Measurements from ENCODE around the gene CSTPP1. TPM values are rescaled to one million over a fixed set of nuclear protein-coding genes. Genes with fewer than 3 reads are reported as not detected.

Gene CSTPP1
- total RNA-seq, 4 donors from 2014 or later, result 13.3 to 26.4 (median 19.1) TPM

DNA sequence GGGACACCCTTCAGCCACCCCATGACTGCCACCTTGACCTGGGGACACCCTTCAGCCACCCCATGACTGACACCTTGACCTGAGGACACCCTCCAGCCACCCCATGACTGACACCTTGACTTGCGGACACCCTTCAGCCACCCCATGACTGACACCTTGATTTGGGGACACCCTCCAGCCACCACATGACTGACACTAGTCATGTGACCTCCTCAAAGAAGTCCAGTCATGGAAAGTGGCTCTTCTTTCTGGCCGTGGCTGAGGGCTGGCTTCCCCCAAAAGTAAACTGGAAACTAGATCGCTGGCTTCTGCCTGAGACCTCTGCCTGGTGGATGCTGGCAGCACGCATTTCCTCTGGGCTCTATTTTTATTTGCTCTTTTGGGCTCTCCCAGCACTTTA, 211.7 kb downstream of the CSTPP1 start:
- no peak for DNase-seq (ENCODE audit: extremely low spot score)
- 89% methylated on average over 4 of the region's 4 CpGs for WGBS
- TF ChIP-seq, protein P1, sequence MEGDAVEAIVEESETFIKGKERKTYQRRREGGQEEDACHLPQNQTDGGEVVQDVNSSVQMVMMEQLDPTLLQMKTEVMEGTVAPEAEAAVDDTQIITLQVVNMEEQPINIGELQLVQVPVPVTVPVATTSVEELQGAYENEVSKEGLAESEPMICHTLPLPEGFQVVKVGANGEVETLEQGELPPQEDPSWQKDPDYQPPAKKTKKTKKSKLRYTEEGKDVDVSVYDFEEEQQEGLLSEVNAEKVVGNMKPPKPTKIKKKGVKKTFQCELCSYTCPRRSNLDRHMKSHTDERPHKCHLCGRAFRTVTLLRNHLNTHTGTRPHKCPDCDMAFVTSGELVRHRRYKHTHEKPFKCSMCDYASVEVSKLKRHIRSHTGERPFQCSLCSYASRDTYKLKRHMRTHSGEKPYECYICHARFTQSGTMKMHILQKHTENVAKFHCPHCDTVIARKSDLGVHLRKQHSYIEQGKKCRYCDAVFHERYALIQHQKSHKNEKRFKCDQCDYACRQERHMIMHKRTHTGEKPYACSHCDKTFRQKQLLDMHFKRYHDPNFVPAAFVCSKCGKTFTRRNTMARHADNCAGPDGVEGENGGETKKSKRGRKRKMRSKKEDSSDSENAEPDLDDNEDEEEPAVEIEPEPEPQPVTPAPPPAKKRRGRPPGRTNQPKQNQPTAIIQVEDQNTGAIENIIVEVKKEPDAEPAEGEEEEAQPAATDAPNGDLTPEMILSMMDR (IDR thresholded peaks at IDR 0.05), result no peak
- no peak for TF ChIP-seq POLR2A (IDR thresholded peaks at IDR 0.05; ENCODE audit: low read depth)
- no peak for TF ChIP-seq EP300 (IDR thresholded peaks at IDR 0.05)
- H3K4me1 ChIP-seq, result peaks cover 13 to 29% (median 29%) of the 10 kb centered on the region in 4 donors
- no peaks in the 10 kb centered on the region for H3K9me3 ChIP-seq
- intact Hi-C loops (cut with DNase I), result no loop called here
- no peaks in the 10 kb centered on the region for H3K27me3 ChIP-seq
- H3K4me3 ChIP-seq, result no peak overlapping the region
- H3K36me3 ChIP-seq, result no peaks in the 10 kb centered on the region
- no peak overlapping the region for H3K27ac ChIP-seq (replicated peaks in 1 of 4)

DNA sequence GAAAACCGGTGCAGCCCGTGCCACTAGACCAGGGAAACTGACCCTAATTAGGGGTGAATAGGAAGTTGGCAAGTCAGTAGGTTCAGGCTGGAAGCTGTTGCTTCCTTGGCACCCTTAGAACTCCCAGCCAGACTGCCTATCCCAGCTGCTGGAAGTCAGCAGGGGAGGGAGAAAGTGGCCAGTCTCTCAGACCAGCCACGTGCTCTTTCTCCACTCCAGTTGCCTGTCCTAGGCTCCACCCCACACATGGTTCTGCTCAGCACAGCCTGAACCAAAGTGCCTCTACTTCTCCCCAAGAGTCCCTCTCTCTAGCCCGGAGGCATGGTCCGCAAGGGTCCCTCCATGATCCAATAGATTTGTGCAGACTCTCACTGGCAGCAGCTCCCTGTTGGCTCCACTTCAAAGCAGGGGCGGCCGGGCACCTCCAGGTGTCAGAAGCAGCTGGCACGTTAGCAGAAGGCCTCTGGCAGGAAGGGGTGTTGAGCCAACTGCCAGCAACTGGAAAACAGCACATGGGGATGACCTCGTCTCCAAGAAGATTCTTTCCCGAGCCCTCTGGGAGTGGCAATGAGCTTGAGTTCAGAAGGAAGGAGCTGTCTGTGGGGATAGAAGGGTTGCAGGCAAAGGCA, 212.5 kb downstream of the CSTPP1 start:
- Histone ChIP-seq H3K27me3 (no peaks in the 10 kb centered on the region), H3K4me3 (no peak overlapping the region), H3K36me3 (peaks cover 0 to 5% (median 0%) of the 10 kb centered on the region in 4 donors), H3K9me3 (no peaks in the 10 kb centered on the region), H3K27ac (replicated peaks in 1 of 4) (peak overlapping the region in 1 of 4 donors; percentile 24), H3K4me1 (peaks cover 13 to 30% (median 28%) of the 10 kb centered on the region in 4 donors)
- DNase-seq (ENCODE audit: extremely low spot score), result no peak
- no peak for TF ChIP-seq POLR2A (IDR thresholded peaks at IDR 0.05; ENCODE audit: low read depth)
- no peak for TF ChIP-seq EP300 (IDR thresholded peaks at IDR 0.05)
- no peak for TF ChIP-seq POLR2AphosphoS5 (IDR thresholded peaks at IDR 0.05)
- TF ChIP-seq, protein P1 (IDR thresholded peaks at IDR 0.05), result no peak
- intact Hi-C loops (cut with DNase I), result no loop called here
- WGBS, result 61% methylated on average over 8 of the region's 10 CpGs

DNA sequence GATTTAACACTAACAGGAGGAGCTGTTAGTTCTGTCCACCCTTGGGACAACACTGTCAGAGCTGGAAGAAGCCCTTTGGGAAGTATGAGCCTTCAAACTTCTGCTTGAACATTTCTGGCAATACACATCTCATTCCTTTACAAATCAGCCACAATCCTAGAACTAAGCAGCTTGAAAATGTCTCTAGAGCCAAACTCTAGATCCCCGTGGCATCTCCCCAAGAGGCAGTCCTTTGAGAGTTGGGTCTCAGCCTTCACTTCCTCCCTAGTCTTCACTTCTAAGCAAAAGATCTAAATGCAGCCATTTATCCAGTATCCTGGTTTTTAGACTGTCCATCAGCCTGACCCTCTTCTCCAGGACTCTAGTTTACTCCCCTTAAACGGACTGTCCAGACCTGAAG, 213.2 kb downstream of the CSTPP1 start:
- no peak for DNase-seq (ENCODE audit: extremely low spot score)
- H3K27me3 ChIP-seq, result no peaks in the 10 kb centered on the region
- H3K4me1 ChIP-seq, result peaks cover 13 to 30% (median 28%) of the 10 kb centered on the region in 4 donors
- H3K4me3 ChIP-seq, result no peak overlapping the region
- H3K9me3 ChIP-seq, result no peaks in the 10 kb centered on the region
- no peak overlapping the region for H3K27ac ChIP-seq (replicated peaks in 1 of 4)
- peaks cover 0 to 8% (median 0%) of the 10 kb centered on the region in 4 donors for H3K36me3 ChIP-seq
- intact Hi-C loops (cut with DNase I), result loop anchor here (5.0 kb wide), 1 partner anchor 147 kb away; no protein-coding TSS in a partner anchor
- TF ChIP-seq POLR2A (IDR thresholded peaks at IDR 0.05; ENCODE audit: low read depth), result no peak
- TF ChIP-seq EP300 (IDR thresholded peaks at IDR 0.05), result no peak
- TF ChIP-seq POLR2AphosphoS5 (IDR thresholded peaks at IDR 0.05), result no peak
- TF ChIP-seq, protein P1 (IDR thresholded peaks at IDR 0.05), result no peak
- 69% methylated on average over 2 of the region's 2 CpGs for whole genome bisulfite sequencing

DNA sequence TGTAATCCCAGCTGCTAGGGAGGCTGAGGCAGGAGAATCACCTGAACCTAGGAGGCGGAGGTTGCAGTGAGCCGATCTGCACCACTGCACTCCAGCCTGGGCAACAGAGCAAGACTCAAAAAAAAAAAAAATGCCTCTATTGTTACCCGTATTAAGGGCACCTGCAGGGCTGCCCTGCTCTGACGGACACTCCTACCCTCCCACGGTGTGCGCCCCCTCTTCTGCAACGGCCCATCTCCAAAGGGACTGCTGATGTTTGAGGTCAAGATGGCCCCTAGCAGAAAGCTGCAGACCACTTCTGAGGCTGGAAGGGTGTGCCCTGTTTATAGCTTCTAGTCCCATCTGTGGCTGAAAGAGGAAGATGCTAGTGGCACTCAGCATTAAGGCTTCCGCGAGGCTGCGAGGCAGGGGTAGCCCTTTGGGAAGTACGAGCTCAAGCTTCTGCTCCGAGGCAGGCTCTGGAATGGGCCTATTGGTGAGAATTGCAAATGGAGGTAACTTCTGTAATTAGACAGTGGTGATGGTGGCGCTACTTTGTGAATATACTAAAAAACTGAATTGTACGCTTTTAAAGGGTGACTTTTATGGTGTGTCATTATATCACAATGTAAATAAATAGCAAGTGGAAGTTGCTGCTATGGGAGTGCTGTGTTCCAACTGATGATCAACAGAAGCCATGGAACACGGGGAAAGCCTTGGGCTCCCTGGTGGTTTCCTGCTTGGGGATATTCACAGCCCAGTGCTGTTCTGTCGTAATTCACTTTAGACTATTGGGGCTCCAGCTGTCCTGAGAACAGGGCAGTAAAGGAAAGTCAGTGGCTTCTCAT, 215.8 kb downstream of the CSTPP1 start:
- H3K4me3 ChIP-seq, result no peak overlapping the region
- TF ChIP-seq, protein P1 (IDR thresholded peaks at IDR 0.05), result no peak
- no peak for TF ChIP-seq POLR2A (IDR thresholded peaks at IDR 0.05; ENCODE audit: low read depth)
- no peak for TF ChIP-seq EP300 (IDR thresholded peaks at IDR 0.05)
- TF ChIP-seq POLR2AphosphoS5 (IDR thresholded peaks at IDR 0.05), result no peak
- peaks cover 0 to 28% (median 9%) of the 10 kb centered on the region in 4 donors for H3K36me3 ChIP-seq
- peaks cover 13 to 30% (median 28%) of the 10 kb centered on the region in 4 donors for H3K4me1 ChIP-seq
- peak overlapping the region in 1 of 4 donors; percentile 14 for H3K27ac ChIP-seq (replicated peaks in 1 of 4)
- intact Hi-C loops (cut with DNase I), result loop anchor here (2.0 to 5.0 kb wide), 2 partner anchors 150 to 264 kb away; no protein-coding TSS in a partner anchor
- 90% methylated on average over 16 of the region's 16 CpGs for WGBS
- DNase-seq (ENCODE audit: extremely low spot score), result no peak
- no peaks in the 10 kb centered on the region for H3K9me3 ChIP-seq
- no peaks in the 10 kb centered on the region for H3K27me3 ChIP-seq

Measured in esophagus muscularis mucosa (tissue), 4 donors.